Stomach (tissue), 4 donors: ENCODE measurements around the gene TTC3.

ENCODE experiments used
- EP300 ChIP-seq: sonication (generic); formaldehyde crosslinking; IDR thresholded peaks from one replicate; pipeline ENCODE4 v1.6.1; 2017; ENCODE audit warnings: antibody characterized with exemption
- POLR2A ChIP-seq, 4 donors: fragments of 450-650 bp; IDR thresholded peaks; one replicate each; pipeline ENCODE4 v1.6.1; 2016; ENCODE audit warnings: antibody characterized with exemption in 4 of 4, control low read depth in 2 of 4, mild to moderate bottlenecking in 1 of 4, moderate library complexity in 1 of 4
- TF ChIP-seq, protein P1 (sequence below), 7 experiments: fragments of 450-650 bp in 4 of 7; fragments of 200-600 bp in 3 of 7; sonication (generic) in 3 of 7; IDR thresholded peaks; one replicate each; pipeline ENCODE4 v1.5.1; 2016 to 2019; ENCODE audit warnings: antibody characterized with exemption in 7 of 7, control low read depth in 2 of 7, mild to moderate bottlenecking in 1 of 7

DNA sequence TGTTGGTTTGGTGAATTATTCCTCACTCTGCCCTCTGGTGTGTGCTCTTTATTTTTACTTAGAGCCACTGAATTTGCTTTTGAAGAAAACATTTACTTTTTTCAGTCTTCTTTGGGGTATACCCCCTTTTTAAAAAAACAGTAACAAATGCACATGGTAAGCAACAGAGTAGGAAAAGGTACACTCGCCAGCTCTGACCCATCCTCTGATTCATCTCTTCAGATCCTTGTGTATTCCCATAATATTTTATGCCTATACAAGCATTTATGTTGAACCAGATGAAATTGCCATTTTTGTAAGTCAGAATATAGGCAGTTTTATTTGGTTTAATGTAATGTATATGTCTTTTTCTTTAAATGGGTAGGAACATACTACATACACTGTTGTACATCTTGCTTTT is 28.3 kb downstream of the TTC3 start:
- TF ChIP-seq, protein P1, sequence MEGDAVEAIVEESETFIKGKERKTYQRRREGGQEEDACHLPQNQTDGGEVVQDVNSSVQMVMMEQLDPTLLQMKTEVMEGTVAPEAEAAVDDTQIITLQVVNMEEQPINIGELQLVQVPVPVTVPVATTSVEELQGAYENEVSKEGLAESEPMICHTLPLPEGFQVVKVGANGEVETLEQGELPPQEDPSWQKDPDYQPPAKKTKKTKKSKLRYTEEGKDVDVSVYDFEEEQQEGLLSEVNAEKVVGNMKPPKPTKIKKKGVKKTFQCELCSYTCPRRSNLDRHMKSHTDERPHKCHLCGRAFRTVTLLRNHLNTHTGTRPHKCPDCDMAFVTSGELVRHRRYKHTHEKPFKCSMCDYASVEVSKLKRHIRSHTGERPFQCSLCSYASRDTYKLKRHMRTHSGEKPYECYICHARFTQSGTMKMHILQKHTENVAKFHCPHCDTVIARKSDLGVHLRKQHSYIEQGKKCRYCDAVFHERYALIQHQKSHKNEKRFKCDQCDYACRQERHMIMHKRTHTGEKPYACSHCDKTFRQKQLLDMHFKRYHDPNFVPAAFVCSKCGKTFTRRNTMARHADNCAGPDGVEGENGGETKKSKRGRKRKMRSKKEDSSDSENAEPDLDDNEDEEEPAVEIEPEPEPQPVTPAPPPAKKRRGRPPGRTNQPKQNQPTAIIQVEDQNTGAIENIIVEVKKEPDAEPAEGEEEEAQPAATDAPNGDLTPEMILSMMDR (IDR thresholded peaks at IDR 0.05): no peak
- no peak for TF ChIP-seq EP300
- no peak for TF ChIP-seq POLR2A (IDR thresholded peaks at IDR 0.05)
